Measurements from ENCODE around the gene SWI5.
A peak's percentile ranks its signal among the peaks of the same experiment; 100 is the strongest.

Gene SWI5

GRCh38 chr9:128321343-128321742 is 45.3 kb downstream of the SWI5 start:
- no peak for DNase-seq (ENCODE audit: low read depth)

DNA sequence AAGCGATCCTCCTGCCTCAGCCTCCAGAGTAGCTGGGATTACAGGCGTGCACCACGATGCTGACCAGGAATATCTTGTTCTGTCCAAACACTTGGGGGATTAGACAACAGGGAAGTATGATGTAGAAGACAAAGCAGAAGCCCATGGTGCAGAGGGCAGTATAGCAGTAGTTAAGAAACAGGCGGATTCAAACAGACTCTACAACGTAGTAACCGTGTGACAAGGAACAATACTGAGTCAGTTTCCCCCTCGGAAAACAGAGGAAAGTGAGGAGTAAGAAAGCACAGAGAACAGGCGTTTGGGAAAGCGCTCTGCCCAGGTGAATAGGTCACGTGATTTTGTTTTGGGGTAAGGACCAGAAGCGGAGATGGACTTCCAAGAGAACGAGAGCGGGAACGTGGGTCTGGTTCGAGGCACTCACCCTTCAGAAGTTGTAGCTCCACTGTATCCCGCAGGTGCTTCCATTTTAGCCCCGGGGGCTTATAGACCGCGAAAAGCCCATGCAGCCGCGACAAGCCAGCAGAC is 45.9 kb downstream of the SWI5 start:
- no peak for DNase-seq (ENCODE audit: low read depth)

DNA sequence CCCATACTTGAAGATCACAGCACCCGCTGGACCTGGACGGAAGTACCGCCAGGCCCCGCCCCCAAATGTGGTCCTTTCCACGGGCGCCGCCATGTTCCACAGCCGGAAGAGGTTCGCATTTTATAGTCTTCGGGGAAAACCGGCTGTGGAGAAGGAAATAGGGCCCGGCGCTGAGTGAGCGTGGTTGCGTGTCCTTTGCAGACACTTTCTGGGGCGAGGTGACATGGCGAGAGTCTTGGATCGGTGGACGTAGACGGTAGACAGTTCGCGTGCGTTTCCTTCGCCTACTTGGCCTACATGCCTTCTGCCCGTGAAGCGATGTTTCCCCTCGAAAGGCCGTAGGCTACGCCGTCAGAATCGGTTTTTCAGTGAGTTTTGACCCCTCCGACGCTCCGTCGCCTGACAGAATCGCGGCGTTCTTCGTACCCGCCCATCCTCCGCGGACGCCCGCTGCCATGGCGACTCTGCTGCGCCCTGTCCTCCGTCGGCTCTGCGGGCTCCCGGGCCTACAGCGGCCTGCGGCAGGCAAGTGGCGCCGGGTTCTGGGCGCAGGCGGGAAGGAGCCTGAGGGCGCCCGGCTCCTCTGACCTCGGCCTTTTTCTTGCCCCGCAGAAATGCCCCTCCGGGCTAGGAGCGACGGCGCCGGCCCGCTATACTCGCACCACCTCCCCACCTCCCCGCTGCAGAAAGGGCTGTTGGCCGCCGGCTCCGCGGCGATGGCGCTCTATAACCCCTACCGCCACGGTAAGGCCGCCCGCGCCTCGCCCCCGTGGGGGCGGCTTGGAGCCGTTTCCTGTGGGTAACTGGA is 46.5 kb downstream of the SWI5 start, which contains the start of the genes COQ4 and TRUB2:
COQ4 (plus strand) TSS at position 436 of the 808 bp plus-strand sequence; CDS start at position 456, 20 bp downstream.
TRUB2 (minus strand) TSS at position 44 of the 808 bp plus-strand sequence; CDS start at position 5, 39 bp downstream.
- DNase-seq (ENCODE audit: low read depth) = peak; percentile 92

GRCh38 chr9:128323212-128323730 is 47.2 kb downstream of the SWI5 start:
- DNase-seq (ENCODE audit: low read depth) = no peak

GRCh38 chr9:128323791-128324190 is 47.7 kb downstream of the SWI5 start:
- no peak for DNase-seq (ENCODE audit: low read depth)

DNA sequence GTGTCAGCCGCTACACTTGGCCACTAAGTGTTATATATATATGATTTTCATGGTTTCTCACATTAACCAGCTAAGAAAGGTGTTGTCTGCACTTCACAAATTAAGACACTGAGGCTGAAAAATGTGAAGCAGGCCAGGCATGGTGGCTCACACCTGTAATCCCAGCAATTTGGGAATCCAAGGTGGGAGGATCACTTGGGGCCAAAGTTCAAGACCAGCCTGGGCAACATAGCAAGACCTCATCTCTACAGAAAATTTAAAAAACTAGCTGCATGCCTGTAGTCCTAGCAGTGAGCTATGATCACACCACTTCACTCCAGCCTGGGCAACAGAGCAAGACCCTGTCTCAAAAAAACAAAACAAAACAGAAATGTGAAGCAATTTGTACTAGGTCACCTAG is 48.3 kb downstream of the SWI5 start:
- DNase-seq (ENCODE audit: low read depth) = no peak

DNA sequence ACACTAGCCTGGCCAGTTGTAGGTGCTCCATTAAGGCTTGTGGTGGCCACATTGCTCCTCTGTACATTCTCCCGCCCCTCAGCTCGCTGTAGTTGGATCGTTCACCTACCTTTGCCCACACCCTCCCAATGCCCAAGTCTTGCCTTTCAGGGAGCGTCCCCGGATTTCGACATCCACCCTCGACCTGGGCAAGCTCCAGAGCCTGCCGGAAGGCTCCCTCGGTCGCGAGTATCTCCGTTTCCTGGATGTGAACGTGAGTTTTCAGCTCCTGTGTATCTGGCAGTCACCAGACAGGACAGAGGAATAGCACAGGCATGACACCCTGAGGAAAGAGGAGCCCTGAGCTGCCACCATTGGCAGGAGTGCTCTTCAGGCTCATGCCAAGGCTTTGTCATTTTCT is 49.6 kb downstream of the SWI5 start:
- DNase-seq (ENCODE audit: low read depth) = no peak

GRCh38 chr9:128333451-128333869 is 57.4 kb downstream of the SWI5 start:
- no peak for DNase-seq (ENCODE audit: low read depth)

- DNase-seq (ENCODE audit: low read depth) = no peak
These were observed 59.1 kb downstream of the SWI5 start for GRCh38 chr9:128335161-128335560.

- no peak for DNase-seq (ENCODE audit: low read depth)
These were observed 59.8 kb downstream of the SWI5 start for GRCh38 chr9:128335914-128336313.

GRCh38 chr9:128337936-128338335 is 61.9 kb downstream of the SWI5 start:
- DNase-seq (ENCODE audit: low read depth) = no peak
